ENCODE measurements around the gene ADAMTSL1. TPM values are rescaled to one million over a fixed set of nuclear protein-coding genes. Genes with fewer than 3 reads are reported as not detected.

The ADAMTSL1 gene
- polyA plus RNA-seq, 2 of the 4 experiments (the other 2 are of a cell fraction), result 0.03 TPM; not detected in 1

GRCh38 chr9:18739641-18740318 is 265.8 kb downstream of the ADAMTSL1 start:
- FAIRE-seq, result no peak
- no peak overlapping the region for H3K4me3 ChIP-seq
- no peak for DNase-seq (ENCODE audit: low read depth in 1 of 2, low spot score in 1 of 2)
- WGBS (ENCODE audit: missing lambda C conversion rate), result 3% methylated on average over 5 of the region's 5 CpGs
- ChIA-PET CTCF (no interaction called here), POLR2A (no interaction called here)
- no peak for ATAC-seq
- no peaks in the 10 kb centered on the region for H3K4me1 ChIP-seq
- no peak overlapping the region for H3K4me2 ChIP-seq
- TF ChIP-seq KDM5A (IDR thresholded peaks at IDR 0.05), result no peak
- no peak for TF ChIP-seq ZSCAN20 (CRISPR knock-in tag; IDR thresholded peaks at IDR 0.05)
- TF ChIP-seq EHMT2 (IDR thresholded peaks at IDR 0.05; ENCODE audit: low read depth), result no peak
- TF ChIP-seq RFX5 (IDR thresholded peaks at IDR 0.05), result no peak
- no peak for TF ChIP-seq EP300 (IDR thresholded peaks at IDR 0.05)
- TF ChIP-seq, protein P1, sequence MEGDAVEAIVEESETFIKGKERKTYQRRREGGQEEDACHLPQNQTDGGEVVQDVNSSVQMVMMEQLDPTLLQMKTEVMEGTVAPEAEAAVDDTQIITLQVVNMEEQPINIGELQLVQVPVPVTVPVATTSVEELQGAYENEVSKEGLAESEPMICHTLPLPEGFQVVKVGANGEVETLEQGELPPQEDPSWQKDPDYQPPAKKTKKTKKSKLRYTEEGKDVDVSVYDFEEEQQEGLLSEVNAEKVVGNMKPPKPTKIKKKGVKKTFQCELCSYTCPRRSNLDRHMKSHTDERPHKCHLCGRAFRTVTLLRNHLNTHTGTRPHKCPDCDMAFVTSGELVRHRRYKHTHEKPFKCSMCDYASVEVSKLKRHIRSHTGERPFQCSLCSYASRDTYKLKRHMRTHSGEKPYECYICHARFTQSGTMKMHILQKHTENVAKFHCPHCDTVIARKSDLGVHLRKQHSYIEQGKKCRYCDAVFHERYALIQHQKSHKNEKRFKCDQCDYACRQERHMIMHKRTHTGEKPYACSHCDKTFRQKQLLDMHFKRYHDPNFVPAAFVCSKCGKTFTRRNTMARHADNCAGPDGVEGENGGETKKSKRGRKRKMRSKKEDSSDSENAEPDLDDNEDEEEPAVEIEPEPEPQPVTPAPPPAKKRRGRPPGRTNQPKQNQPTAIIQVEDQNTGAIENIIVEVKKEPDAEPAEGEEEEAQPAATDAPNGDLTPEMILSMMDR (IDR thresholded peaks at IDR 0.05), result no peak
- no peak for TF ChIP-seq HOXB5 (CRISPR knock-in tag; IDR thresholded peaks at IDR 0.05)
- no peak for TF ChIP-seq MYC (IDR thresholded peaks at IDR 0.05; ENCODE audit: borderline replicate concordance, low read length)
- no peak for TF ChIP-seq POLR2AphosphoS2 (conservative IDR thresholded peaks at IDR 0.05; ENCODE audit: low read length)
- no peak for TF ChIP-seq BCL3 (IDR thresholded peaks at IDR 0.05)
- TF ChIP-seq HMGXB4 (CRISPR knock-in tag; IDR thresholded peaks at IDR 0.05; ENCODE audit: borderline replicate concordance), result no peak
- no peak for TF ChIP-seq RAD21 (conservative IDR thresholded peaks at IDR 0.05 in 1 of 2, IDR thresholded peaks at IDR 0.05 in 1 of 2)
- no peak for TF ChIP-seq TP53 (CRISPR knock-in tag; IDR thresholded peaks at IDR 0.05)
- no peak for TF ChIP-seq NR3C1 (IDR thresholded peaks at IDR 0.05)
- no peak for TF ChIP-seq NPAS2 (CRISPR knock-in tag; IDR thresholded peaks at IDR 0.05; ENCODE audit: borderline replicate concordance)
- H3K9me3 ChIP-seq, result no peaks in the 10 kb centered on the region
- H3K27ac ChIP-seq, result no peak overlapping the region

- no peak for FAIRE-seq
- H3K4me1 ChIP-seq, result no peaks in the 10 kb centered on the region
- no peak for DNase-seq (ENCODE audit: low read depth in 1 of 2, low spot score in 1 of 2)
- H3K27ac ChIP-seq, result no peak overlapping the region
- H3K4me2 ChIP-seq, result no peak overlapping the region
- ATAC-seq, result no peak
- 50% methylated on average over 1 of the region's 1 CpG for WGBS (ENCODE audit: missing lambda C conversion rate)
- TF ChIP-seq JUNB (IDR thresholded peaks at IDR 0.05), result no peak
- no peak for TF ChIP-seq EHF (CRISPR knock-in tag; IDR thresholded peaks at IDR 0.05)
- no peak overlapping the region for H3K4me3 ChIP-seq
- ChIA-PET POLR2A (no interaction called here), CTCF (interaction anchor here (0.5 kb wide), 1 partner anchor 15 kb away, joined by 3 read pairs; no protein-coding TSS in a partner anchor)
- no peaks in the 10 kb centered on the region for H3K9me3 ChIP-seq
Observed at GRCh38 chr9:18741359-18741758, 267.4 kb downstream of the ADAMTSL1 start.

DNA sequence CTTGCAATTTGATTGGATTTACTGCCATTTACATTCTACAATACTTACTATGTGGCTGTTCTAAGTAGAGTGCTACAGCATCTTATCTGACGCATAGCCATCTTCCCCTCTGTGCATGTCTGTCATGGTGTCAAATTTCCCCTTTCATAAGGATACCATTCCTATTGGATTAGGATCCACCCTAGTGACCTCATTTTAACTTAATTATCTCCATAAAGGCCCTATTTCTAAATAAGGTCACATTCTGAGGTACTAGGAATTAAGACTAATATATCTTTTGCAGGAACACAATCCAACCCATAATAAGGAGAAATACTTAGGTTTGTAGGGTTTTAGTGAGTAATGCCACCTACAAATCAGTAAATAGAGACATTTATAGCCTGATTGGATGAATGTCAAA is 268.0 kb downstream of the ADAMTSL1 start:
- no peak overlapping the region for H3K27ac ChIP-seq
- no peak overlapping the region for H3K4me2 ChIP-seq
- 93% methylated on average over 1 of the region's 1 CpG for WGBS (ENCODE audit: missing lambda C conversion rate)
- no peak for DNase-seq (ENCODE audit: low read depth in 1 of 2, low spot score in 1 of 2)
- FAIRE-seq, result no peak
- no peak for TF ChIP-seq HEYL (CRISPR knock-in tag; IDR thresholded peaks at IDR 0.05)
- no peak for TF ChIP-seq MYC (IDR thresholded peaks at IDR 0.05; ENCODE audit: borderline replicate concordance, low read length)
- no peak for TF ChIP-seq EHMT2 (IDR thresholded peaks at IDR 0.05; ENCODE audit: low read depth)
- TF ChIP-seq CBX8 (IDR thresholded peaks at IDR 0.05), result no peak
- TF ChIP-seq SREBF2 (IDR thresholded peaks at IDR 0.05), result no peak
- TF ChIP-seq ZNF302 (CRISPR knock-in tag; IDR thresholded peaks at IDR 0.05), result no peak
- no peak for TF ChIP-seq HOXB5 (CRISPR knock-in tag; IDR thresholded peaks at IDR 0.05)
- TF ChIP-seq CBX2 (IDR thresholded peaks at IDR 0.05; ENCODE audit: borderline replicate concordance, low read depth), result no peak
- TF ChIP-seq PHF8 (IDR thresholded peaks at IDR 0.05; ENCODE audit: borderline replicate concordance, low read depth), result no peak
- TF ChIP-seq KDM1A (IDR thresholded peaks at IDR 0.05; ENCODE audit: low read depth), result no peak
- TF ChIP-seq RCOR1 (IDR thresholded peaks at IDR 0.05; ENCODE audit: low read depth, low read length), result no peak
- TF ChIP-seq HDAC2 (IDR thresholded peaks at IDR 0.05), result no peak
- TF ChIP-seq POLR2A (IDR thresholded peaks at IDR 0.05; ENCODE audit: low read length), result no peak
- TF ChIP-seq RAD21 (conservative IDR thresholded peaks at IDR 0.05 in 1 of 2, IDR thresholded peaks at IDR 0.05 in 1 of 2), result no peak
- TF ChIP-seq NPAS2 (CRISPR knock-in tag; IDR thresholded peaks at IDR 0.05; ENCODE audit: borderline replicate concordance), result no peak
- H3K4me1 ChIP-seq, result no peaks in the 10 kb centered on the region
- H3K9me3 ChIP-seq, result no peaks in the 10 kb centered on the region
- ChIA-PET CTCF (no interaction called here), POLR2A (no interaction called here)
- no peak for ATAC-seq
- H3K4me3 ChIP-seq, result no peak overlapping the region
